Measurements from ENCODE around the gene TPP2. TPM values are rescaled to one million over a fixed set of nuclear protein-coding genes. Genes with fewer than 3 reads are reported as not detected.

The TPP2 gene
- total RNA-seq, 2 experiments from 2014 or later: 64.7 to 65.6 TPM

- POLR2A ChIA-PET: interaction anchor here (1.0 to 3.7 kb wide), 7 partner anchors 8 to 248 kb away, joined by 3 to 43 read pairs (median 11); partner anchors contain the start of genes BIVM, ERCC5, POGLUT2 and TEX30
- Mint-ChIP-seq H3K27ac (peak overlapping the region; percentile 100), H3K4me3 (peak overlapping the region; percentile 99), H3K36me3 (peaks cover 10% of the 10 kb centered on the region), H3K9me3 (no peaks in the 10 kb centered on the region), H3K27me3 (no peaks in the 10 kb centered on the region), H3K4me1 (ENCODE audit: low read depth) (peaks cover 59% of the 10 kb centered on the region)
- peak; percentile 31 for DNase-seq
- intact Hi-C loops (cut with micrococcal nuclease): loop anchor here (2.0 kb wide), 1 partner anchor 202 kb away; no protein-coding TSS in a partner anchor
- CTCF ChIA-PET: interaction anchor here (0.7 to 1.5 kb wide), 4 partner anchors 10 to 249 kb away, joined by 3 to 10 read pairs (median 6); partner anchors contain the start of gene ERCC5
Observed at GRCh38 chr13:102597029-102597961, 509 bp downstream of the TPP2 start.

- Mint-ChIP-seq H3K4me3 (peak overlapping the region; percentile 87), H3K27me3 (no peaks in the 10 kb centered on the region), H3K4me1 (ENCODE audit: low read depth) (peaks cover 60% of the 10 kb centered on the region), H3K27ac (peak overlapping the region; percentile 83), H3K36me3 (peaks cover 16% of the 10 kb centered on the region), H3K9me3 (no peaks in the 10 kb centered on the region)
- POLR2A ChIA-PET: interaction anchor here (1.0 to 3.7 kb wide), 3 partner anchors 13 to 248 kb away, joined by 3 to 43 read pairs (median 3); partner anchors contain the start of genes ERCC5 and TEX30
- no peak for DNase-seq
- CTCF ChIA-PET: interaction anchor here (0.7 to 1.5 kb wide), 2 partner anchors 9 to 202 kb away, joined by 4 to 8 read pairs; no protein-coding TSS in a partner anchor
- intact Hi-C loops (cut with micrococcal nuclease): no loop called here
Observed at GRCh38 chr13:102598061-102598460, 1.3 kb downstream of the TPP2 start.

GRCh38 chr13:102599426-102600012 is 2.7 kb downstream of the TPP2 start:
- Mint-ChIP-seq H3K36me3 (peaks cover 26% of the 10 kb centered on the region), H3K4me1 (ENCODE audit: low read depth) (peaks cover 69% of the 10 kb centered on the region), H3K27ac (peak overlapping the region; percentile 24), H3K9me3 (no peaks in the 10 kb centered on the region), H3K27me3 (no peaks in the 10 kb centered on the region), H3K4me3 (peak overlapping the region; percentile 87)
- POLR2A ChIA-PET: no interaction called here
- intact Hi-C loops (cut with micrococcal nuclease): no loop called here
- no peak for DNase-seq
- CTCF ChIA-PET: interaction anchor here (0.9 kb wide), 1 partner anchor 7 kb away, joined by 3 read pairs; no protein-coding TSS in a partner anchor

GRCh38 chr13:102606537-102607309 is 9.9 kb downstream of the TPP2 start:
- intact Hi-C loops (cut with micrococcal nuclease): no loop called here
- H3K9me3 Mint-ChIP-seq: no peaks in the 10 kb centered on the region
- ChIA-PET CTCF (interaction anchor here (1.2 to 2.4 kb wide), 4 partner anchors 16 to 264 kb away, joined by 3 to 9 read pairs (median 4); partner anchors contain the start of gene ERCC5), POLR2A (interaction anchor here (1.9 kb wide), 1 partner anchor 11 kb away, joined by 14 read pairs; the partner anchor contains the start of gene TPP2)
- H3K27ac Mint-ChIP-seq: no peak overlapping the region
- DNase-seq: no peak
- H3K27me3 Mint-ChIP-seq: no peaks in the 10 kb centered on the region
- H3K4me3 Mint-ChIP-seq: no peak overlapping the region
- peaks cover 55% of the 10 kb centered on the region for H3K36me3 Mint-ChIP-seq
- H3K4me1 Mint-ChIP-seq (ENCODE audit: low read depth): peaks cover 60% of the 10 kb centered on the region

- Mint-ChIP-seq H3K4me3 (no peak overlapping the region), H3K4me1 (ENCODE audit: low read depth) (peaks cover 52% of the 10 kb centered on the region)
- CTCF ChIA-PET: no interaction called here
Observed at GRCh38 chr13:102608974-102609373, 12.2 kb downstream of the TPP2 start.

GRCh38 chr13:102609696-102610095 is 12.9 kb downstream of the TPP2 start:
- peak; percentile 28 for DNase-seq
- POLR2A ChIA-PET: no interaction called here
- H3K9me3 Mint-ChIP-seq: no peaks in the 10 kb centered on the region
- H3K4me3 Mint-ChIP-seq: no peak overlapping the region
- intact Hi-C loops (cut with micrococcal nuclease): loop anchor here (1.0 kb wide), 1 partner anchor 13 kb away; the partner anchor contains the start of gene TPP2
- peak overlapping the region; percentile 40 for H3K27ac Mint-ChIP-seq
- no peaks in the 10 kb centered on the region for H3K27me3 Mint-ChIP-seq
- H3K36me3 Mint-ChIP-seq: peaks cover 41% of the 10 kb centered on the region
- CTCF ChIA-PET: no interaction called here
- peaks cover 45% of the 10 kb centered on the region for H3K4me1 Mint-ChIP-seq (ENCODE audit: low read depth)

More at GRCh38 chr13:102608974-102609373, 12.2 kb downstream of the TPP2 start:
- Mint-ChIP-seq H3K27me3 (no peaks in the 10 kb centered on the region), H3K36me3 (peaks cover 41% of the 10 kb centered on the region), H3K27ac (peak overlapping the region; percentile 84), H3K9me3 (no peaks in the 10 kb centered on the region)
- intact Hi-C loops (cut with micrococcal nuclease): loop anchor here (1.0 kb wide), 1 partner anchor 13 kb away; the partner anchor contains the start of gene TPP2
- no peak for DNase-seq
- POLR2A ChIA-PET: no interaction called here

GRCh38 chr13:102610296-102610895 is 13.6 kb downstream of the TPP2 start:
- DNase-seq: no peak
- H3K9me3 Mint-ChIP-seq: no peaks in the 10 kb centered on the region
- CTCF ChIA-PET: no interaction called here
- peaks cover 34% of the 10 kb centered on the region for H3K36me3 Mint-ChIP-seq
- no peaks in the 10 kb centered on the region for H3K27me3 Mint-ChIP-seq
- no peak overlapping the region for H3K4me3 Mint-ChIP-seq
- intact Hi-C loops (cut with micrococcal nuclease): no loop called here
- POLR2A ChIA-PET: interaction anchor here (0.8 kb wide), 1 partner anchor 13 kb away, joined by 3 read pairs; no protein-coding TSS in a partner anchor
- H3K4me1 Mint-ChIP-seq (ENCODE audit: low read depth): peaks cover 38% of the 10 kb centered on the region
- no peak overlapping the region for H3K27ac Mint-ChIP-seq

GRCh38 chr13:102617697-102618350 is 21.0 kb downstream of the TPP2 start:
- H3K9me3 Mint-ChIP-seq: no peaks in the 10 kb centered on the region
- H3K27me3 Mint-ChIP-seq: no peaks in the 10 kb centered on the region
- no peak overlapping the region for H3K4me3 Mint-ChIP-seq
- intact Hi-C loops (cut with micrococcal nuclease): no loop called here
- H3K27ac Mint-ChIP-seq: no peak overlapping the region
- DNase-seq: no peak
- H3K4me1 Mint-ChIP-seq (ENCODE audit: low read depth): peaks cover 5% of the 10 kb centered on the region
- POLR2A ChIA-PET: no interaction called here
- H3K36me3 Mint-ChIP-seq: peaks cover 36% of the 10 kb centered on the region
- CTCF ChIA-PET: no interaction called here

- CTCF ChIA-PET: no interaction called here
- POLR2A ChIA-PET: no interaction called here
- peaks cover 37% of the 10 kb centered on the region for H3K36me3 Mint-ChIP-seq
- H3K27ac Mint-ChIP-seq: peak overlapping the region; percentile 16
- intact Hi-C loops (cut with micrococcal nuclease): no loop called here
- H3K4me3 Mint-ChIP-seq: no peak overlapping the region
- no peaks in the 10 kb centered on the region for H3K9me3 Mint-ChIP-seq
- H3K4me1 Mint-ChIP-seq (ENCODE audit: low read depth): no peaks in the 10 kb centered on the region
- no peak for DNase-seq
- no peaks in the 10 kb centered on the region for H3K27me3 Mint-ChIP-seq
Observed at GRCh38 chr13:102620516-102620915, 23.7 kb downstream of the TPP2 start.

GRCh38 chr13:102626928-102627327 is 30.1 kb downstream of the TPP2 start:
- DNase-seq: no peak
- CTCF ChIA-PET: no interaction called here
- no peaks in the 10 kb centered on the region for H3K27me3 Mint-ChIP-seq
- no peaks in the 10 kb centered on the region for H3K4me1 Mint-ChIP-seq (ENCODE audit: low read depth)
- H3K36me3 Mint-ChIP-seq: peaks cover 34% of the 10 kb centered on the region
- intact Hi-C loops (cut with micrococcal nuclease): no loop called here
- no peak overlapping the region for H3K4me3 Mint-ChIP-seq
- H3K27ac Mint-ChIP-seq: no peak overlapping the region
- POLR2A ChIA-PET: no interaction called here
- H3K9me3 Mint-ChIP-seq: no peaks in the 10 kb centered on the region

GRCh38 chr13:102628559-102628958 is 31.8 kb downstream of the TPP2 start:
- POLR2A ChIA-PET: no interaction called here
- CTCF ChIA-PET: no interaction called here

More at GRCh38 chr13:102628559-102628958, 31.8 kb downstream of the TPP2 start:
- H3K36me3 Mint-ChIP-seq: peaks cover 33% of the 10 kb centered on the region
- intact Hi-C loops (cut with micrococcal nuclease): no loop called here
- H3K9me3 Mint-ChIP-seq: no peaks in the 10 kb centered on the region
- no peaks in the 10 kb centered on the region for H3K4me1 Mint-ChIP-seq (ENCODE audit: low read depth)
- no peak for DNase-seq
- H3K4me3 Mint-ChIP-seq: no peak overlapping the region
- H3K27me3 Mint-ChIP-seq: no peaks in the 10 kb centered on the region
- H3K27ac Mint-ChIP-seq: no peak overlapping the region
